K562 (cell line): Measurements from ENCODE around the gene CCT5. TPM values are rescaled to one million over a fixed set of nuclear protein-coding genes. Genes with fewer than 3 reads are reported as not detected.

Source experiments
- HNRNPL ChIP-seq: fragments of 200-400 bp; formaldehyde crosslinking; IDR thresholded peaks from 2 replicates; pipeline ENCODE4 v1.6.1; 2017; ENCODE audit warnings: low read depth, mild to moderate bottlenecking, low read length
- NONO ChIP-seq, 2 experiments: fragments of 200-400 bp in 1 of 2; fragments of 450-650 bp in 1 of 2; formaldehyde crosslinking in 1 of 2; IDR thresholded peaks; 2 replicates each; pipeline ENCODE4 v1.6.1; 2017; ENCODE audit warnings: low read depth in 2 of 2, mild to moderate bottlenecking in 2 of 2, moderate library complexity in 2 of 2, low read length in 1 of 2
- ZNF57 ChIP-seq: fragments of 450-650 bp; formaldehyde crosslinking; IDR thresholded peaks from 2 replicates; pipeline ENCODE4 v1.4.0; 2020; ENCODE audit warnings: mild to moderate bottlenecking, moderate library complexity
- ZNF695 ChIP-seq: fragments of 450-650 bp; formaldehyde crosslinking; IDR thresholded peaks from 2 replicates; pipeline ENCODE4 v1.4.0; 2020; ENCODE audit warnings: mild to moderate bottlenecking, moderate library complexity
- ZNF707 ChIP-seq: fragments of 250-450 bp; sonication (Bioruptor Pico); conservative IDR thresholded peaks from 2 replicates; pipeline ENCODE4 v1.8.0; 2022; ENCODE audit warnings: inconsistent platforms, mild to moderate bottlenecking, moderate library complexity
- polyA plus RNA-seq, 8 experiments: library from polyadenylated mRNA; depleted of rRNA in 4 of 8; stranded (reverse) in 5 of 8; unstranded in 3 of 8; fragments of >200 nt; fragmentation: Nextera tagmentation in 2 of 8; fragmentation: Illumina TruSeq in 1 of 8; extraction: Ambion mirVana in 2 of 8; extraction: Trizol in 1 of 8; gene quantifications; 2 replicates each; pipeline versions ENCODE4 v1.2.1 to v1.2.3, GENCODE V29; 2011 to 2014; ENCODE audit warnings: inconsistent platforms in 1 of 8, missing spikeins in 1 of 8
- total RNA-seq, 7 experiments: library from RNA; depleted of rRNA in 6 of 7; stranded (reverse); fragments of >200 nt in 6 of 7; fragmentation: Illumina TruSeq in 2 of 7; extraction: Trizol in 2 of 7; gene quantifications; 2 replicates each; pipeline versions ENCODE4 v1.2.1 to v1.2.3, GENCODE V29; 2011 to 2021; ENCODE audit warnings: low replicate concordance in 1 of 7
- TF ChIP-seq, protein P1 (sequence below): fragments of 250-450 bp; sonication (Bioruptor Pico); IDR thresholded peaks from 2 replicates; pipeline ENCODE4 v1.5.0; 2021; ENCODE audit warnings: mild to moderate bottlenecking, moderate library complexity

The CCT5 gene
- total and polyA plus RNA-seq, 9 of the 15 experiments (the other 6 are each of a cell fraction or from before 2014, with no cell fraction given), result 782 to 1,606 (median 1,153) TPM

DNA sequence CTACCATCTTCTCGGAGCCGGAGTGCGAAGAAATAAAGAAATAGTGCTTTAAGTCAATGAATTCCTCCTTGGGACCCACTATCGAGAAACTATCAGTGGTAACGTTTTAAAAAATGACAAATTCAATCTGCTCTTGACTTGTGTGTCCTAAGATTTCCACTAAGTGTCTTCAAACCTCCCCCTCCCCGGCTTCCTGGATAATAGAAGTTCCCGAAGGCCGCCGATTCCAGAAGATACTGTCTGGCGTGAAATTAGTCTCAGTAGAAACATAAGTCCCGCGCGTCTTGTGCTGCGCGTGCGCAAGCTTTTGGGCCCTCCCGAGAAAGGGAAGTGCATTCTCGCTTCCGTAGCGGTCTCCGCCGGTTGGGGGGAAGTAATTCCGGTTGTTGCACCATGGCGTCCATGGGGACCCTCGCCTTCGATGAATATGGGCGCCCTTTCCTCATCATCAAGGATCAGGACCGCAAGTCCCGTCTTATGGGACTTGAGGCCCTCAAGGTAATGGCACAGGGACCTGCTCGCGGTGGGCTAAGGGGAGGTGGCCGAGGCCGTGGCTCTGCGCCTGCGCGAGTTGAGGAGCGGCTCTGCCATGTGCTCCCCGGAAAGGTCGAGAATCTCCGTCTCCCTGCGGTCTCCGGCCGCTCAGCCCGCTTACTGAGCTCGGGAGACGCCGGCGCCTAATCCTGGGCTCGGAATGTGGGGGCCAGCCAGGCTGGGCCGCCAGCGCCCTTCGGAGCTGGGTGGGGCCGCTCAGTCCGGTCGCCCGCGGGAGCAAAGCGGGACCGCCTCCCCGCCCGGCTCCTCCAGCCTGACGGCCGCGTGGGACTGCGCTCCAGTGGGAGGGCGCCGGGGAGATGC lies at the start of gene CCT5 (continued):
- TF ChIP-seq, protein P1, sequence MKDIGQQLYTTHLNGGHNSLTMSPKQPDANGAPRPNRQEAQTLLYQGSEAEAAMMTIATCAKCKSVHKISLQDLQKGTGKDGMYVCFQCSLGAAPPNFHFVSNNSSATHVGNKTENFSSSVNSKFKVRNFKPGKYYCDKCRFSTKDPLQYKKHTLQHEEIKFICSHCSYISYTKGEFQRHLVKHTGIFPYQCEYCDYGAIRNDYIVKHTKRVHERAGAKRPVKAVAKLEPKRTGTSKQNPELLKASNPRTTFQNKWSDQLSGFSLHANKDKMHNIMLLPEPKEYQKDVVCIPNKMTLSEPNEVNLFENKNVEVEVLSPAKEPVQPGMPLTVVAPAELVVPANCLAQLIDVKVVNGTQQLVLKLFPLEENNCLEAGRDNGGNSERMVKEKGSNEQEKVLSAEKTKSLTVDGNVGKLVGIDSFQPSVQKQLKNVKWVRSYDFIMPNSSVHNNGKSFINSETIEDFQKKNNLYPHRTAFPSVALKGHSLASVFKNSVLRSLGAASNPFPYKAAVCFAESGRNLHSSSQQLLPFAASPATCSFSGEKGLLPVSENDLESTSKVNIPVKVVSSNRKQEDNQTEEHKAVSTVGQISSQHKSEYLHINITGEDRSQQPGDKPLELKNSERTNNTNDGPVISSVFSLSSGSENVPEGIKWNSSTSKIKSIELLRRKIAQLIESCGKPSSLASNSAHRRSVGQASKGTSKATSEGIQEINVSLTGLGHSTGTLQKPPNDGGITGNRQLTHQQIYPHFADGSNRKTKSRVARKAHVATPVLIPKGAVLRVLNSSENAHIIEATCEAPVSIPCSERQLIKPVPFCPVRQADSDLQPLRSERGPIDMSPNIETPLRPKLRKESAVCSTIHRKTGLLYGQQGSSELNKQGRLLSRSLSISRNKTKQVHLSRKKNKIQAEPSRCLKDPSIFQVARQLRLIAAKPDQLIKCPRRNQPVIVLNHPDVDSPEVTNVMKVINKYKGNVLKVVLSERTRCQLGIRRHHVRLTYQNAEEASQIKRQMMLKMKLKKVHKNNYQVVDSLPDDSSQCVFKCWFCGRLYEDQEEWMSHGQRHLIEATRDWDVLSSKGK (CRISPR knock-in tag), result no peak
- no peak for TF ChIP-seq ZNF695 (CRISPR knock-in tag)
- TF ChIP-seq HNRNPL, result no peak
- no peak for TF ChIP-seq ZNF57
- TF ChIP-seq ZNF707 (CRISPR knock-in tag), result no peak
- TF ChIP-seq NONO (IDR thresholded peaks at IDR 0.05; ENCODE audit: low read depth in 2 of 2, low read length in 1 of 2), result peak in 1 of 2 experiments; percentile 98; a peak in 2 of 4 replicates
